K562 (cell line): Measurements from ENCODE around the gene CHMP2A. TPM values are rescaled to one million over a fixed set of nuclear protein-coding genes. Genes with fewer than 3 reads are reported as not detected.

Experiments used
- ETV6 ChIP-seq, 3 experiments: fragments of 150-350 bp in 1 of 3; sonication (generic) in 1 of 3; formaldehyde crosslinking in 1 of 3; IDR thresholded peaks; 2 replicates each; pipeline versions ENCODE4 v1.6.1 to v1.8.0; 2014 to 2022; ENCODE audit warnings: borderline replicate concordance in 2 of 3, low read depth in 2 of 3, antibody characterized with exemption in 1 of 3, low read length in 1 of 3, mild to moderate bottlenecking in 1 of 3, missing genetic modification reagents in 1 of 3
- KDM2B ChIP-seq: fragments of 250-450 bp; sonication (Bioruptor Pico); IDR thresholded peaks from 2 replicates; pipeline ENCODE4 v1.8.0; 2021; ENCODE audit warnings: mild to moderate bottlenecking, moderate library complexity
- MAFG ChIP-seq: fragments of 450-650 bp; conservative IDR thresholded peaks from 2 replicates; pipeline ENCODE4 v1.6.1; 2016; ENCODE audit warnings: missing genetic modification characterization, missing compliant biosample characterization
- ZNF41 ChIP-seq: fragments of 250-450 bp; sonication (Bioruptor Pico); conservative IDR thresholded peaks from 2 replicates; pipeline ENCODE4 v1.4.0; 2020; ENCODE audit warnings: mild to moderate bottlenecking
- polyA plus RNA-seq, 8 experiments: library from polyadenylated mRNA; depleted of rRNA in 4 of 8; stranded (reverse) in 5 of 8; unstranded in 3 of 8; fragments of >200 nt; fragmentation: Nextera tagmentation in 2 of 8; fragmentation: Illumina TruSeq in 1 of 8; extraction: Ambion mirVana in 2 of 8; extraction: Trizol in 1 of 8; gene quantifications; 2 replicates each; pipeline versions ENCODE4 v1.2.1 to v1.2.3, GENCODE V29; 2011 to 2014; ENCODE audit warnings: inconsistent platforms in 1 of 8, missing spikeins in 1 of 8
- total RNA-seq, 7 experiments: library from RNA; depleted of rRNA in 6 of 7; stranded (reverse); fragments of >200 nt in 6 of 7; fragmentation: Illumina TruSeq in 2 of 7; extraction: Trizol in 2 of 7; gene quantifications; 2 replicates each; pipeline versions ENCODE4 v1.2.1 to v1.2.3, GENCODE V29; 2011 to 2021; ENCODE audit warnings: low replicate concordance in 1 of 7
- TF ChIP-seq, protein P1 (sequence below): fragments of 450-650 bp; IDR thresholded peaks from 2 replicates; pipeline ENCODE4 v1.6.1; 2016; ENCODE audit warnings: low read depth

The CHMP2A gene
- total and polyA plus RNA-seq, 9 of the 15 experiments (the other 6 are each of a cell fraction or from before 2014, with no cell fraction given), result 57.6 to 159 (median 87.2) TPM

DNA sequence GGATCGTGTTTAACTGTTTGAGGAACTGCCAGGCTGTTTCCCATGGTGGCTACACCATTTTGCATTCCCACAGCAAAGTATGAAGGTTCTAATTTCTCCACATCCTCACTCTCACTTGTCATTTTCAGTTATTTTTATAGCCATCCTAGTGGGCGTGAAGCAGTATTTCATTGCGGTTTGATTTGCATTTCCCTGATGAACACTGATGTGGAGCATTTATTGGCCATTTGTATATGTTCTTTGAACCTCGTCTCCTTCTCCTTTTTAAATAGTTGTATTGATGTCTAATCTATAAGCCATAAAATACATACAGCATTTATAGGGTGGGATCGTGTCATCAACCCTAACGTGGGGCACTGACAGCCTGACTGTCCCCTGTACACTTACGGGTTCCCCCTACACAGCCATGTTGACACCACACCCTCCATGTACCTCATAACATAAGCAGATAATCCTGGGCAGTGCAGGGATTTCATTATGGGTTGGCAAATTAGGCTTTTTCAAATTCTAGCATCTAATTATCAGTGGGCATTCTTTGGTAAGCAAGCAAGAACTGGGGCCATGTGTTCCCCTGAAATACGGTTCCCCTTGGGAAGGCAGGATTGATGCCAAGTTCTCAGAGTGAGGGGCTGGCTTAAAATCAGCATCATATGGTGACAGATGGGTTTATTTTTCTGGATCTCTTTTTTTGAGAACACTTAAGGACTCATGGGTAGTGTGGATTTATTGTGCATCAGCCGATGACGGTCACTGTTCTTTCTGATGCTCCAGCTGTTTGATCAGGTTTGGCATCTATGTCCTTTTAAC lies 23.7 kb downstream of the CHMP2A start (continued):
- no peak for TF ChIP-seq MAFG
- TF ChIP-seq ZNF41 (CRISPR knock-in tag), result no peak
- no peak for TF ChIP-seq ETV6 (IDR thresholded peaks at IDR 0.05; ENCODE audit: borderline replicate concordance in 1 of 2, low read depth in 2 of 2, low read length in 1 of 2)
- no peak for TF ChIP-seq ETV6 (CRISPR knock-in tag; IDR thresholded peaks at IDR 0.05; ENCODE audit: borderline replicate concordance)
- TF ChIP-seq, protein P1, sequence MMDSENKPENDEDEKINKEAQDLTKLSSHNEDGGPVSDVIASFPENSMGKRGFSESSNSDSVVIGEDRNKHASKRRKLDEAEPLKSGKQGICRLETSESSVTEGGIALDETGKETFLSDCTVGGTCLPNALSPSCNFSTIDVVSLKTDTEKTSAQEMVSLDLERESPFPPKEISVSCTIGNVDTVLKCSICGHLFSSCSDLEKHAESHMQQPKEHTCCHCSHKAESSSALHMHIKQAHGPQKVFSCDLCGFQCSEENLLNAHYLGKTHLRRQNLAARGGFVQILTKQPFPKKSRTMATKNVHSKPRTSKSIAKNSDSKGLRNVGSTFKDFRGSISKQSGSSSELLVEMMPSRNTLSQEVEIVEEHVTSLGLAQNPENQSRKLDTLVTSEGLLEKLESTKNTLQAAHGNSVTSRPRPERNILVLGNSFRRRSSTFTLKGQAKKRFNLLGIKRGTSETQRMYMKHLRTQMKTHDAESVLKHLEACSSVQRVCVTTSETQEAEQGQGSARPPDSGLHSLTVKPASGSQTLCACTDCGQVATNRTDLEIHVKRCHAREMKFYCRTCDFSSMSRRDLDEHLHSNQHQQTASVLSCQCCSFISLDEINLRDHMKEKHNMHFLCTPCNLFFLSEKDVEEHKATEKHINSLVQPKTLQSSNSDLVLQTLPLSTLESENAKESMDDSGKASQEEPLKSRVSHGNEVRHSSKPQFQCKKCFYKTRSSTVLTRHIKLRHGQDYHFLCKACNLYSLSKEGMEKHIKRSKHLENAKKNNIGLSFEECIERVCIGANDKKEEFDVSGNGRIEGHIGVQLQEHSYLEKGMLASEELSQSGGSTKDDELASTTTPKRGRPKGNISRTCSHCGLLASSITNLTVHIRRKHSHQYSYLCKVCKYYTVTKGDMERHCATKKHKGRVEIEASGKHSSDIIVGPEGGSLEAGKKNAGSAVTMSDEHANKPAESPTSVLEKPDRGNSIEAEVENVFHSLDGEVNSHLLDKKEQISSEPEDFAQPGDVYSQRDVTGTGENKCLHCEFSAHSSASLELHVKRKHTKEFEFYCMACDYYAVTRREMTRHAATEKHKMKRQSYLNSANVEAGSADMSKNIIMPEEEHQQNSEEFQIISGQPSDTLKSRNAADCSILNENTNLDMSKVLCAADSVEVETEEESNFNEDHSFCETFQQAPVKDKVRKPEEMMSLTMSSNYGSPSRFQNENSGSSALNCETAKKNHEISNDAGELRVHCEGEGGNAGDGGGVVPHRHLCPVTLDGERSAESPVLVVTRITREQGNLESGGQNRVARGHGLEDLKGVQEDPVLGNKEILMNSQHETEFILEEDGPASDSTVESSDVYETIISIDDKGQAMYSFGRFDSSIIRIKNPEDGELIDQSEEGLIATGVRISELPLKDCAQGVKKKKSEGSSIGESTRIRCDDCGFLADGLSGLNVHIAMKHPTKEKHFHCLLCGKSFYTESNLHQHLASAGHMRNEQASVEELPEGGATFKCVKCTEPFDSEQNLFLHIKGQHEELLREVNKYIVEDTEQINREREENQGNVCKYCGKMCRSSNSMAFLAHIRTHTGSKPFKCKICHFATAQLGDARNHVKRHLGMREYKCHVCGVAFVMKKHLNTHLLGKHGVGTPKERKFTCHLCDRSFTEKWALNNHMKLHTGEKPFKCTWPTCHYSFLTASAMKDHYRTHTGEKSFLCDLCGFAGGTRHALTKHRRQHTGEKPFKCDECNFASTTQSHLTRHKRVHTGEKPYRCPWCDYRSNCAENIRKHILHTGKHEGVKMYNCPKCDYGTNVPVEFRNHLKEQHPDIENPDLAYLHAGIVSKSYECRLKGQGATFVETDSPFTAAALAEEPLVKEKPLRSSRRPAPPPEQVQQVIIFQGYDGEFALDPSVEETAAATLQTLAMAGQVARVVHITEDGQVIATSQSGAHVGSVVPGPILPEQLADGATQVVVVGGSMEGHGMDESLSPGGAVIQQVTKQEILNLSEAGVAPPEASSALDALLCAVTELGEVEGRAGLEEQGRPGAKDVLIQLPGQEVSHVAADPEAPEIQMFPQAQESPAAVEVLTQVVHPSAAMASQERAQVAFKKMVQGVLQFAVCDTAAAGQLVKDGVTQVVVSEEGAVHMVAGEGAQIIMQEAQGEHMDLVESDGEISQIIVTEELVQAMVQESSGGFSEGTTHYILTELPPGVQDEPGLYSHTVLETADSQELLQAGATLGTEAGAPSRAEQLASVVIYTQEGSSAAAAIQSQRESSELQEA, result no peak
- TF ChIP-seq KDM2B (CRISPR knock-in tag), result no peak
